ENCODE results near the gene STMND1.

The STMND1 gene

GRCh38 chr6:17161076-17161475 is 59.2 kb downstream of the STMND1 start:
- no peaks in the 10 kb centered on the region for H3K9me3 ChIP-seq (ENCODE audit: insufficient read depth, low read depth, low read length)
- H3K4me2 ChIP-seq (ENCODE audit: low read length), result no peak overlapping the region
- H2BK12ac ChIP-seq (ENCODE audit: low read length), result no peak overlapping the region
- no peak overlapping the region for H3K18ac ChIP-seq (ENCODE audit: low read length)
- no peak overlapping the region for H2AK5ac ChIP-seq (ENCODE audit: low read length)
- no peak overlapping the region for H3K9ac ChIP-seq (ENCODE audit: low read length)
- H3K4ac ChIP-seq (ENCODE audit: low read depth, low read length), result no peak overlapping the region
- no peak overlapping the region for H3K27ac ChIP-seq (ENCODE audit: low read depth, low read length)
- DNase-seq, result no peak
- H3K14ac ChIP-seq (ENCODE audit: low read length), result no peak overlapping the region
- H3K4me3 ChIP-seq (ENCODE audit: low read depth, low read length), result no peak overlapping the region
- no peak overlapping the region for H4K12ac ChIP-seq (ENCODE audit: low read depth, low read length)
- H2AFZ ChIP-seq (ENCODE audit: insufficient read depth, low read length, poor library complexity), result no peak overlapping the region
- H3K27me3 ChIP-seq (ENCODE audit: insufficient read depth, low read length), result no peaks in the 10 kb centered on the region
- no peak overlapping the region for H4K91ac ChIP-seq (ENCODE audit: low read depth, low read length)
- no peak overlapping the region for H2BK120ac ChIP-seq (ENCODE audit: insufficient read depth, low read length, poor library complexity)
- no peak overlapping the region for H4K8ac ChIP-seq (ENCODE audit: low read depth, low read length)
- no peaks in the 10 kb centered on the region for H3K4me1 ChIP-seq (ENCODE audit: control insufficient read depth in 1 of 2, insufficient read depth in 2 of 2, low read length in 2 of 2)
- WGBS (ENCODE audit: extremely low coverage, insufficient coverage, insufficient read length), result no CpG with 5 or more reads among the region's 2 CpGs
- no peak overlapping the region for H3K23ac ChIP-seq (ENCODE audit: low read length)
- H2BK5ac ChIP-seq (ENCODE audit: low read depth, low read length, poor library complexity), result no peak overlapping the region
- no peaks in the 10 kb centered on the region for H3K79me1 ChIP-seq (ENCODE audit: low read length)
- H3K79me2 ChIP-seq (ENCODE audit: control insufficient read depth, insufficient read depth, low read length, poor library complexity), result no peaks in the 10 kb centered on the region
- H3K36me3 ChIP-seq (ENCODE audit: control insufficient read depth in 1 of 2, insufficient read depth in 2 of 2, low read length in 2 of 2), result no peaks in the 10 kb centered on the region

- Histone ChIP-seq H3K9me3 (ENCODE audit: insufficient read depth, low read depth, low read length) (no peaks in the 10 kb centered on the region), H3K18ac (ENCODE audit: low read length) (no peak overlapping the region), H3K4ac (ENCODE audit: low read depth, low read length) (no peak overlapping the region), H3K79me2 (ENCODE audit: control insufficient read depth, insufficient read depth, low read length, poor library complexity) (no peaks in the 10 kb centered on the region), H3K9ac (ENCODE audit: low read length) (no peak overlapping the region), H4K91ac (ENCODE audit: low read depth, low read length) (no peak overlapping the region), H4K12ac (ENCODE audit: low read depth, low read length) (no peak overlapping the region), H3K4me3 (ENCODE audit: low read depth, low read length) (no peak overlapping the region), H3K4me1 (ENCODE audit: control insufficient read depth in 1 of 2, insufficient read depth in 2 of 2, low read length in 2 of 2) (no peaks in the 10 kb centered on the region), H4K8ac (ENCODE audit: low read depth, low read length) (no peak overlapping the region), H2AK5ac (ENCODE audit: low read length) (no peak overlapping the region), H3K27me3 (ENCODE audit: insufficient read depth, low read length) (no peaks in the 10 kb centered on the region), H3K79me1 (ENCODE audit: low read length) (no peaks in the 10 kb centered on the region), H3K4me2 (ENCODE audit: low read length) (no peak overlapping the region), H3K23ac (ENCODE audit: low read length) (no peak overlapping the region), H2BK120ac (ENCODE audit: insufficient read depth, low read length, poor library complexity) (no peak overlapping the region), H2BK12ac (ENCODE audit: low read length) (no peak overlapping the region), H3K27ac (ENCODE audit: low read depth, low read length) (no peak overlapping the region), H3K36me3 (ENCODE audit: control insufficient read depth in 1 of 2, insufficient read depth in 2 of 2, low read length in 2 of 2) (no peaks in the 10 kb centered on the region), H2BK5ac (ENCODE audit: low read depth, low read length, poor library complexity) (no peak overlapping the region), H2AFZ (ENCODE audit: insufficient read depth, low read length, poor library complexity) (no peak overlapping the region), H3K14ac (ENCODE audit: low read length) (no peak overlapping the region)
- DNase-seq, result peak in 1 of 2 donors; percentile 10
- no CpG with 5 or more reads among the region's 5 CpGs for WGBS (ENCODE audit: extremely low coverage, insufficient coverage, insufficient read length)
Measured at GRCh38 chr6:17165383-17165782, 63.5 kb downstream of the STMND1 start.

- Histone ChIP-seq H3K79me2 (ENCODE audit: control insufficient read depth, insufficient read depth, low read length, poor library complexity) (no peaks in the 10 kb centered on the region), H2AFZ (ENCODE audit: insufficient read depth, low read length, poor library complexity) (no peak overlapping the region), H3K9ac (ENCODE audit: low read length) (no peak overlapping the region), H3K4me1 (ENCODE audit: control insufficient read depth in 1 of 2, insufficient read depth in 2 of 2, low read length in 2 of 2) (no peaks in the 10 kb centered on the region), H4K12ac (ENCODE audit: low read depth, low read length) (no peak overlapping the region), H3K79me1 (ENCODE audit: low read length) (no peaks in the 10 kb centered on the region), H2AK5ac (ENCODE audit: low read length) (no peak overlapping the region), H2BK120ac (ENCODE audit: insufficient read depth, low read length, poor library complexity) (no peak overlapping the region), H3K14ac (ENCODE audit: low read length) (no peak overlapping the region), H2BK12ac (ENCODE audit: low read length) (no peak overlapping the region), H3K4me3 (ENCODE audit: low read depth, low read length) (no peak overlapping the region), H3K18ac (ENCODE audit: low read length) (no peak overlapping the region), H3K9me3 (ENCODE audit: insufficient read depth, low read depth, low read length) (no peaks in the 10 kb centered on the region), H3K27ac (ENCODE audit: low read depth, low read length) (no peak overlapping the region), H3K23ac (ENCODE audit: low read length) (no peak overlapping the region), H4K8ac (ENCODE audit: low read depth, low read length) (no peak overlapping the region), H4K91ac (ENCODE audit: low read depth, low read length) (no peak overlapping the region), H3K4me2 (ENCODE audit: low read length) (no peak overlapping the region), H3K27me3 (ENCODE audit: insufficient read depth, low read length) (no peaks in the 10 kb centered on the region), H3K4ac (ENCODE audit: low read depth, low read length) (no peak overlapping the region), H2BK5ac (ENCODE audit: low read depth, low read length, poor library complexity) (no peak overlapping the region), H3K36me3 (ENCODE audit: control insufficient read depth in 1 of 2, insufficient read depth in 2 of 2, low read length in 2 of 2) (no peaks in the 10 kb centered on the region)
- WGBS (ENCODE audit: extremely low coverage, insufficient coverage, insufficient read length), result no CpG with 5 or more reads among the region's 9 CpGs
- peak; percentile 28 to 57 for DNase-seq
Measured at GRCh38 chr6:17167327-17167979, 65.6 kb downstream of the STMND1 start.

- H2BK120ac ChIP-seq (ENCODE audit: insufficient read depth, low read length, poor library complexity), result no peak overlapping the region
- no peaks in the 10 kb centered on the region for H3K79me1 ChIP-seq (ENCODE audit: low read length)
- no peak overlapping the region for H4K91ac ChIP-seq (ENCODE audit: low read depth, low read length)
- no peak overlapping the region for H3K18ac ChIP-seq (ENCODE audit: low read length)
- no peak overlapping the region for H2BK12ac ChIP-seq (ENCODE audit: low read length)
- H3K23ac ChIP-seq (ENCODE audit: low read length), result no peak overlapping the region
- H2AFZ ChIP-seq (ENCODE audit: insufficient read depth, low read length, poor library complexity), result no peak overlapping the region
- no peak for DNase-seq
- WGBS (ENCODE audit: extremely low coverage, insufficient coverage, insufficient read length), result no CpG with 5 or more reads among the region's 6 CpGs
- H3K14ac ChIP-seq (ENCODE audit: low read length), result no peak overlapping the region
- no peaks in the 10 kb centered on the region for H3K9me3 ChIP-seq (ENCODE audit: insufficient read depth, low read depth, low read length)
- no peak overlapping the region for H3K4me3 ChIP-seq (ENCODE audit: low read depth, low read length)
- H3K27ac ChIP-seq (ENCODE audit: low read depth, low read length), result no peak overlapping the region
- no peak overlapping the region for H3K4ac ChIP-seq (ENCODE audit: low read depth, low read length)
- H3K36me3 ChIP-seq (ENCODE audit: control insufficient read depth in 1 of 2, insufficient read depth in 2 of 2, low read length in 2 of 2), result no peaks in the 10 kb centered on the region
- no peak overlapping the region for H4K12ac ChIP-seq (ENCODE audit: low read depth, low read length)
- H2AK5ac ChIP-seq (ENCODE audit: low read length), result no peak overlapping the region
- no peaks in the 10 kb centered on the region for H3K79me2 ChIP-seq (ENCODE audit: control insufficient read depth, insufficient read depth, low read length, poor library complexity)
- no peak overlapping the region for H4K8ac ChIP-seq (ENCODE audit: low read depth, low read length)
- no peak overlapping the region for H2BK5ac ChIP-seq (ENCODE audit: low read depth, low read length, poor library complexity)
- H3K4me1 ChIP-seq (ENCODE audit: control insufficient read depth in 1 of 2, insufficient read depth in 2 of 2, low read length in 2 of 2), result no peaks in the 10 kb centered on the region
- no peak overlapping the region for H3K4me2 ChIP-seq (ENCODE audit: low read length)
- H3K9ac ChIP-seq (ENCODE audit: low read length), result no peak overlapping the region
- no peaks in the 10 kb centered on the region for H3K27me3 ChIP-seq (ENCODE audit: insufficient read depth, low read length)
Measured at GRCh38 chr6:17169291-17169690, 67.4 kb downstream of the STMND1 start.
